IPS-20b (cell line): ENCODE results near the gene MSANTD3.
"Not testable (repeated sequence)": the region's sequence is repeated elsewhere in the genome, so short reads cannot be mapped to it uniquely, and the experiment has no call there.

Source experiments
- H3K27ac ChIP-seq: one replicate; pipeline ENCODE4 v1.5.1; 2013; ENCODE audit warnings: low read length
- H3K27me3 ChIP-seq: 2 replicates; pipeline ENCODE4 v1.6.1; 2013; ENCODE audit warnings: mild to moderate bottlenecking, low read length, inconsistent platforms; ENCODE audit not compliant: insufficient read depth
- H3K36me3 ChIP-seq: 2 replicates; pipeline ENCODE4 v1.6.1; 2013; ENCODE audit warnings: low read depth, mild to moderate bottlenecking, inconsistent platforms, low read length, moderate library complexity; ENCODE audit not compliant: insufficient read depth
- H3K4me1 ChIP-seq: 2 replicates; pipeline ENCODE4 v1.6.1; 2013; ENCODE audit warnings: mild to moderate bottlenecking, control low read depth, inconsistent platforms, low read length, moderate library complexity; ENCODE audit not compliant: insufficient read depth
- H3K4me3 ChIP-seq: 2 replicates; pipeline ENCODE4 v1.5.1; 2013; ENCODE audit warnings: mild to moderate bottlenecking, low read length, inconsistent platforms
- H3K9ac ChIP-seq: 2 replicates; pipeline ENCODE4 v1.6.1; 2013; ENCODE audit warnings: low read depth, mild to moderate bottlenecking, inconsistent platforms, low read length, moderate library complexity
- H3K9me3 ChIP-seq: 2 replicates; pipeline ENCODE4 v1.6.1; 2013; ENCODE audit warnings: mild to moderate bottlenecking, low read depth, low read length, inconsistent platforms; ENCODE audit not compliant: insufficient read depth

The MSANTD3 gene

DNA sequence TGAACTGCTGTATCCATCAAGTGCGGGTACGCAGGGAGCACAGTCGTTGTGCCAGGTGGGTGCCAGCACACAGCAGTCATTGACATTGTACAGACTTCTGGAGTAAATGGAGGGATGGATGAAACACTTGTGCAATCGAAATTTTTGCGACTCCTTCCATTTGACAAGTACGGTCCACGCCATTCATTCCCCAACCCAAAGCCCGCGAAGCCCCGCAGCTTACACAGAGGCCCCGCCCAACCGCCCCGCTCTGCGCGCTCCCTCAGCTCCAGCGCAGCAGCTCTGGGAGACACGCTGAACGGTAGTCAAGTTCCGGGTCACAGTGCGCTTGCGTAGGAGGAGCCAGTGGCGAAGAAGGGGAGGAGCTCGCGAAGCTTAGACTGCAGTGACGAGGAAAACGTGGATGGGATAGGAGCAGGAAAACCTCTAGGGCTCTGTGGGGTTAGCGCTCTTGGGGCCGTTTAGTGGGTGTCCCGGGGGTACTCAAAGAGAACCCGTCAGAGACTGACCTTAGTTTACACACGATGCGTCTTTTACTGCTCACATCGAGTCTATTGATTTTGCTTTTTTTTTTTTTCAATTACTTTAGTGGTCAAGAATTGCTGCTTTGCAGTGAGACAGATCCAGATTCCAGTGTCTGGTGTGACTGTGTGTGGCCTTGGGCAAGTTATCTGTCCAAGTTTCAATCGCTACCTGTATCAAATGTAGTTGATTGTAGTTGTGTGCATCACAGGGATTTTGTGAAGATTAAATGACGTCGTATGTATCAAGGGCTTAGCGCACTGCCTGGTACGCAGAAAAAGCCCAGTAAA lies 15.3 kb upstream of the MSANTD3 start:
- Histone ChIP-seq H3K4me3 (peak overlapping the region; percentile 66), H3K27ac (no peak overlapping the region), H3K36me3 (no peaks in the 10 kb centered on the region), H3K9me3 (no peaks in the 10 kb centered on the region; the same call in 1 of the 2 replicates), H3K9ac (peak overlapping the region; percentile 50; the same call in 1 of the 2 replicates), H3K27me3 (no peaks in the 10 kb centered on the region), H3K4me1 (no peaks in the 10 kb centered on the region)

DNA sequence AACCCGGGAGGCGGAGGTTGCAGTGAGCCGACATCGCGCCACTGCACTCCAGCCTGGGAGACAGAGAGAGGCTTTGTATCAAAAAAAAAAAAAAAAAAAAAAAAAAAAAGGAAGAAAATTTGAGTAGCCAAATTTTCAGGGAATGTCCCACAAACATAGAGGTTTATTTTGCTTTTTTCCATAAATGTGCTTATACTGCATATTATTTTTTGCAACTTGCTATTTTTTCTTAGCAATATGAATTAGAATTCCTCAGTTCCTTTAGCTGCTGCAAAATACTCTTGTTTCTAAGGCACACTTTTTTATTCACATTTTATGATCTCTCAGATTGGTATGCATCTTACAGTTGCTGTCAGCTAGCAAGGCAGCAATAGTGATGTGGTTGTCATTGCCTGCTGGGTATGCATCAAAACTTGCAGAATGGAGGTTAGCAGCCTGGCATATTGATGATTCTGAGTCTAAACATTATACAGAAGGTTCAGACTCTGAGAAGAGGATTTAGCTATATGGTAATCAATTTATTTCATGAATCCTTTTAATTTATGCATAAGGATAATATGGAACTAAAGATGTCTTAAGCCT lies 13.0 kb upstream of the MSANTD3 start:
- H3K9me3 ChIP-seq = no peaks in the 10 kb centered on the region
- H3K36me3 ChIP-seq = no peaks in the 10 kb centered on the region
- H3K27ac ChIP-seq = no peak overlapping the region
- H3K4me1 ChIP-seq = no peaks in the 10 kb centered on the region
- H3K27me3 ChIP-seq = no peaks in the 10 kb centered on the region
- no peak overlapping the region for H3K4me3 ChIP-seq
- no peak overlapping the region for H3K9ac ChIP-seq

DNA sequence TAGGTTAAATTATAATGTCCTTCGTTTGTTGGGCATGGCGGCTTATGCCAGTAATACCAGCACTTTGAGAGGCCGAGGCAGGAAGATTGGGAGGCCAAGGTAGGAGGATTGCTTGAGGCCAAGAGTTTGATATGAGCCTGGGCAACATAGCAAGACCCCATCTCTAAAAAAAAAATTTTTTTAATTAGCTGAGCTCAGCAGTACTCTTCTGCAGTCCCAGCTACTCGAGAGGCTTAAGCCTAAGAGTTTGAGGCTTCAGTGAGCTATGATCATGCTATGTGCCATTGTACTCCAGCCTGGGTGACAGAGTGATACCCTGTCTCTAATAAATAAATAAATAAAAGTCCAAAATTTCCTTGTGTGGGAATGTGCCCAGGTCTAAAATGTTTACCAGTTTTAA lies 9.1 kb upstream of the MSANTD3 start:
- Histone ChIP-seq H3K4me3 (no peak overlapping the region), H3K27ac (no peak overlapping the region), H3K27me3 (no peaks in the 10 kb centered on the region), H3K4me1 (no peaks in the 10 kb centered on the region), H3K9ac (no peak overlapping the region), H3K9me3 (no peaks in the 10 kb centered on the region), H3K36me3 (no peaks in the 10 kb centered on the region)

DNA sequence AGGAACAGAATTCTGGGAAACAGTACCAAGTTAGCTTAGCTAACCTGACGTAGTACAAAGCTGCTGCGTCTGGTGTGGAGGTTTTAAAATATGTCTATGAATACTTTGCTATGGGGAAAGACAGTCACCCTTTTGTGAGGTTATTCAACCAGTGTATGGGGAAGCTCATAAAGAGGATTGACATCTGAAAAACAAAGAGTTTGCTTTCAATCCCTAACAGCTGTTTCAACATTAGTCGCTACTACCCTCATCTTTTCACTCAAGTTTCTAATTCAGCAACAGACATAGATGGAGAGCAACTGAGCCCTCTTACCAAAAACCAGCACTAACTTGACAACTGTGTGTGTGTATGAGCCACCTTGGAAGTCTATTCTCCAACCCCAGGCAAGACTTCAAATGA lies 7.8 kb upstream of the MSANTD3 start:
- no peak overlapping the region for H3K9ac ChIP-seq
- H3K27ac ChIP-seq = no peak overlapping the region
- no peaks in the 10 kb centered on the region for H3K9me3 ChIP-seq
- H3K4me3 ChIP-seq = no peak overlapping the region
- no peaks in the 10 kb centered on the region for H3K27me3 ChIP-seq
- no peaks in the 10 kb centered on the region for H3K4me1 ChIP-seq
- H3K36me3 ChIP-seq = no peaks in the 10 kb centered on the region

DNA sequence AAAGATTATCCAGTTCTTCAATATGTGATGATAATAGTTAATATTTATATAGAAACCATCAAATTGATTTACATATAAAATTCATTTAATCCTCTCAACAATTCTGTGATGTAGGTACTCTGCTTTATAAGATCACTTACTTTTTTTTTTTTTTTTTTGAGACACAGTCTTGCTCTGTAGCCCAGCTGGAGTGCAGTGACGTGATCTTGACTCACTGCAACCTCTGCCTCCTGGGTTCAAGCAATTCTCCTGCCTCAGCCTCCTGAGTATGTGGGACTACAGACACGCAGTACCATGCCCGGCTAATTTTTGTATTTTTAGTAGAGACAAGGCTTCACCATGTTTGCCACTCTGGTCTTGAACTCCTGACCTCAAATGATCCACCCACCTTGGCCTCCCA lies 5.8 kb upstream of the MSANTD3 start:
- not testable (repeated sequence) for H3K27me3 ChIP-seq, H3K4me3 ChIP-seq, H3K27ac ChIP-seq, H3K9ac ChIP-seq, H3K4me1 ChIP-seq, H3K36me3 ChIP-seq, H3K9me3 ChIP-seq

DNA sequence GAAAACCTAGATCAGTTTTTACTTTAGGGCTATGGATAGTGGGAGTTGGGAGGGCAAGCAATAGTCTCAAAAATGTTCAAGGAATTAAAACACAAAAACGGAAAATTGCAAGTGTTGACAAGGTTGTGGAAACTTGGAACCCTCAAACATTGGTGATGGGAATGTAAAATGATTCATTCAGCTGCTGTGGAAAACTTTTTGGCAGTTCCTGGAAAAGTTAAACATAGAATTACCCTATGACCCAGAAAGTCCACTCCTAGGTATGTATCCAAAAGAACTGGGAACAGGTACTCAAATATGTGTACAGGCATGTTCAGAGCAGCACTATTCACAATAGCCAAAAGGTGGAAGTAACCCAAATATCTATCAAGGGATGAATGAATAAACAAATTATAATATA lies 1.2 kb upstream of the MSANTD3 start:
- H3K27ac ChIP-seq = no peak overlapping the region
- no peaks in the 10 kb centered on the region for H3K36me3 ChIP-seq
- H3K4me3 ChIP-seq = no peak overlapping the region
- H3K9ac ChIP-seq = peak overlapping the region; percentile 85; the same call in 1 of the 2 replicates
- H3K9me3 ChIP-seq = no peaks in the 10 kb centered on the region
- peaks cover 19% of the 10 kb centered on the region for H3K4me1 ChIP-seq
- peaks cover 6% of the 10 kb centered on the region; the same call in 1 of the 2 replicates for H3K27me3 ChIP-seq

DNA sequence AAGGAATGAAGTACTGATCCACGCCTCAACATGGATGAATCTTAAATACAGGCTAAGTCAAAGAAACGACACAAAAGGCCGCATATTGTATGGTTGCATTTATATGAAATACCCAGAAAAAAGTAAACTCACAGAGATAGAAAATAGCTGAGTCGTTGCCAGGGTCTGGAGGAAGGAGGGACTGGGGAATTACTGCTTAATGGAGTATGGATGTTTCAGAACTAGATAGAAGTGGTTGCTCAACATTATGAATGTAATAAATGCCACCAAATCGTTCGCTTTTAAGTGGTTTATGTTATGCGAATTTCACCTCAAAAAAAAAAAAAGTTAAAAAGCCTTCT lies 784 bp upstream of the MSANTD3 start:
- H3K4me3 ChIP-seq = peak overlapping the region; percentile 81
- no peaks in the 10 kb centered on the region for H3K36me3 ChIP-seq
- H3K27ac ChIP-seq = peak overlapping the region; percentile 31
- peaks cover 19% of the 10 kb centered on the region for H3K4me1 ChIP-seq
- peak overlapping the region; percentile 85 for H3K9ac ChIP-seq
- H3K27me3 ChIP-seq = peaks cover 6% of the 10 kb centered on the region; the same call in 1 of the 2 replicates
- H3K9me3 ChIP-seq = no peaks in the 10 kb centered on the region

DNA sequence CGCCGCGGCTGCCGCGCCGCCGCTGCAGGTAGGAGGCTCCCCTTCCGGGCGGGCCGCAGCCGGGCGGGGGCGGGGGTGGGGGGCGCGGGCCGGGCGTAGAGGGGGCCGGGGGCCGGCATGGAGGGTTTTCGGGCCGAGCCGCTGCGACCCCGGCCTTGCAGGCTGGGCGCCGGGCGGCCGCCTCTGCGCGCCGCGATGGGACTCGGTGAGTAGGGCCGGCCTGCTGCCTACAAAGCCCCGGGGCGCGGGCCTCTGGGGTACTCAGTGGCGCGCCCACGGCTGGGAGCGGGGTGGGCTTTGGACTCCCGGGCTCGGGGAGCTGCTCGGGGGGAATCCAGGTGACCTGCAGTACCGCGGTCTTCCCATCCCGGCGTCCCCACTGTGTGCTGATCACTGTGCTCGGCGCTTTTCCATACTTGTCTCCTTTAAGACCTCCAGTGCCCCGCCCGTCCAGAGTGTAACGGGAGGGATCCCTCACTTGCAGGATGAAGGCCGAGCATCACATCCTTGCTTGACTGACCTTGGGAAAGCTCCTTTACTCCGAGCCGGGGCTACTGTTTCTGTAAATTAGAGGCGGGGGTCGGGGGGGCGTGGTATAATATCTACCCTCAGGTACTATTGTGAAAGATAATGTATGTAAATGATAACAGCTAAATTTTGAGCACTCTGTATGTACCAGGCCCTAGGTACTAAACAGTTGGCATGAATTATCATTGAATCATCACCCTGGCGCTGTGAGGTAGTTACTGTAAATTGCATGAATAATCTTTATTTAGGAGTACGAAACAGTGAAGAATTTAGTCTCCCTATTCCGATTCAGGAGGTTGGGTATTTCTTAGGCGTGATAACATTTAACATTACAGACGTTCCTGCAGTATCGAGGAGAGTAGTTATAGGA lies 672 bp downstream of the MSANTD3 start:
- H3K4me1 ChIP-seq = peaks cover 19% of the 10 kb centered on the region
- H3K9me3 ChIP-seq = no peaks in the 10 kb centered on the region
- peak overlapping the region; percentile 91; the same call in 1 of the 2 replicates for H3K9ac ChIP-seq
- H3K4me3 ChIP-seq = peak overlapping the region; percentile 81
- H3K36me3 ChIP-seq = no peaks in the 10 kb centered on the region
- H3K27me3 ChIP-seq = peaks cover 6% of the 10 kb centered on the region; the same call in 1 of the 2 replicates
- no peak overlapping the region for H3K27ac ChIP-seq

DNA sequence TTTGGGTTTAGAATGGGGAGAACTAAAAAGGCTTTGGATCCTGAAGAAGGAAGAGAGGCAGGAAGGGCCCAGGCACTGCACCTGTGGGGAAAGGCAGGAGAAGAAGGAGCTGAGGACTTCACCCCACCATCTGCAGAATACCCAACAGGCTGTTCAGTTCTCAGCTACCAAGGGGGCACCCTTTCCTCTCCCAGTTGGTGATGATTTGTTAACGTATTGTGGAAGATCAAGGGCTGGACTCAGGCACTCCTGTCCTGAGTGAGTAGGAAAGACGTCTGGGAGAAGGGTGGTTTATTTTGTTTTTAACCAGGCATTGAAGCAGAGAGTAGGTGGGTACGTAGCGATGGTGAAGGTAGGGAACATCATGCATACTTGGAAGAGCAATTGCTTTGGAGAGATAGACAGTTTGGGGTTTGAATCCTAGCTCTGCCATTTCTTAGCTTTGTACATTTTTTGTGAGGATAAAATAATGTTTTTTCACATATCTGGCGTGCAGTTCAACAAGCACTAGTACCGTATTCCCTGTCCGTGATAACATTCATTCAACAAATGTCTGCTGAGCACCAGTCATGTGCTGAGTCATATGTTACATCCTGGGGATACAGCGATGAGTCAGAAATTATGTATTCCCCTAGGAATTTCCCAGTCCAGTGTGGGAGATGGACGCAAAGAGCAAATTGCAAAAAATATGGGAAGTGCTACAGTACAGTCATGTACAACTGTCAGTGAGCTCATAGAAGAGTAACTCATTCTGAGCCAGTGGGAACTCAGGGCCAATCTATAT lies 2.1 kb downstream of the MSANTD3 start:
- H3K27ac ChIP-seq = no peak overlapping the region

DNA sequence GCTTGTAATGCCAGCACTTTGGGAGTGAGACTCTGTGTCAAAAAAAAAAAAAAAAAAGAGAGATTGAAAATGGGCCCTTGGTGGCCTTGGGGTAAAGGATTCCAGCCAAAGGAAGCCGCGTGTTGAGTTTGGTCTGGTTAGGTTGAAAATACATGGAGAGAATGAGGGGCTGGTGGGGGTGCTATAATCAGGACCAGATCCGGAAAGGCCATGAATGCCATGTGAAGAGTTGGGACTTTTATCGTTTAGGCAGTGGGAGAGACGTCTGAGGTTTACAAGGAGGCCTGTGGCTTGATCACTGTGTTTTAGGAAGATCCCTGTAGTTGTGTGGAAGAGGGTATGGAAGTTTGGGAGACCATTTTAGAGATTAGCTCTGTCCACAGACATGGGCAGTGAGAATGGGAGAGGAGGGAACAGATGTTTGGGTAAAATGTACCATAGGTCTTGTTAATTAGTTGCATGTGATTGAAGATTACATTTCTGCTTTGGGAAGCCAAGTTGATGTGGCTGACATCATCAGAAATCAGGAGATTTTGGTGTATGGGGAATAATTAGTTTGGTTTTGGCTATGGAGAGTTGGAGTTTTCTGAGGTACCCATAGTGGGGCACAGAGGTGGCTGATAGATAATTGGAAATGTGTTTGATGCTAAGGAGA lies 3.5 kb downstream of the MSANTD3 start:
- Histone ChIP-seq H3K4me1 (peaks cover 19% of the 10 kb centered on the region), H3K9me3 (no peaks in the 10 kb centered on the region), H3K36me3 (no peaks in the 10 kb centered on the region), H3K4me3 (no peak overlapping the region), H3K27ac (no peak overlapping the region), H3K9ac (no peak overlapping the region), H3K27me3 (peaks cover 6% of the 10 kb centered on the region; the same call in 1 of the 2 replicates)

More for the DNA sequence above, 2.1 kb downstream of the MSANTD3 start:
- Histone ChIP-seq H3K36me3 (no peaks in the 10 kb centered on the region), H3K9me3 (no peaks in the 10 kb centered on the region), H3K9ac (no peak overlapping the region; the same call in 1 of the 2 replicates), H3K27me3 (peaks cover 6% of the 10 kb centered on the region; the same call in 1 of the 2 replicates), H3K4me1 (peaks cover 19% of the 10 kb centered on the region), H3K4me3 (peak overlapping the region; percentile 81; the same call in 1 of the 2 replicates)
